ENCODE measurements around the gene CACNB2. TPM values are rescaled to one million over a fixed set of nuclear protein-coding genes. Genes with fewer than 3 reads are reported as not detected.

Gene CACNB2
- total RNA-seq, 1 experiment from 2014 or later, result not detected

DNA sequence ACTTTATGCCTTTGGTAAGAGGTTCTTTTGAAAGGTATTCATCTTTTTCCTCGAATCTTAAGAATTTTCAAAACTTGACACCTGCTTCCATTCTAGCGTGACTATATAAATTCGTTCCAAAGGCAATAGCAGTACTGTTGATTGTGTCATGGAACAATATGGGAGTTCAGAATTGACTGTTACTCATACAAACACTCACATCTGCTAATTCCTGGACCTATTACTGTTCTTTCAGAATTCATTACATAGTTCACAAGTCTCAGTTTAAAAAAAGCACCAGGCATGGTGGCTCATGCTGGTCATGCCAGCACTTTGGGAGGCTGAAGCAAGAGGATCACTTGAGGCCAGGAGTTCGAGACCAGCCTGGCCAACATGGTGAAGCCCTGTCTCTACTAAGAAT is 80.9 kb downstream of the CACNB2 start:
- no TSS peak for BruUV-seq (replicated peaks)
- no peaks in the 10 kb centered on the region for H3K36me3 ChIP-seq (ENCODE audit: low read depth)
- H3F3A ChIP-seq (ENCODE audit: insufficient read depth, low read depth), result no peaks in the 10 kb centered on the region
- no peaks in the 10 kb centered on the region for H3K4me1 ChIP-seq (replicated peaks; ENCODE audit: insufficient read depth)
- no peak overlapping the region for H3K4me2 ChIP-seq
- POLR2A ChIA-PET (ENCODE audit: unreplicated experiment), result no interaction called here
- H4K20me1 ChIP-seq (ENCODE audit: insufficient read depth), result no peaks in the 10 kb centered on the region
- H3K79me2 ChIP-seq (ENCODE audit: low read depth), result no peaks in the 10 kb centered on the region
- no peaks in the 10 kb centered on the region for H3K9me2 ChIP-seq (ENCODE audit: insufficient read depth)
- CTCF ChIA-PET, result no interaction called here
- TF ChIP-seq EZH2 (IDR thresholded peaks at IDR 0.05; ENCODE audit: low read depth), result no peak
- TF ChIP-seq, protein P1, sequence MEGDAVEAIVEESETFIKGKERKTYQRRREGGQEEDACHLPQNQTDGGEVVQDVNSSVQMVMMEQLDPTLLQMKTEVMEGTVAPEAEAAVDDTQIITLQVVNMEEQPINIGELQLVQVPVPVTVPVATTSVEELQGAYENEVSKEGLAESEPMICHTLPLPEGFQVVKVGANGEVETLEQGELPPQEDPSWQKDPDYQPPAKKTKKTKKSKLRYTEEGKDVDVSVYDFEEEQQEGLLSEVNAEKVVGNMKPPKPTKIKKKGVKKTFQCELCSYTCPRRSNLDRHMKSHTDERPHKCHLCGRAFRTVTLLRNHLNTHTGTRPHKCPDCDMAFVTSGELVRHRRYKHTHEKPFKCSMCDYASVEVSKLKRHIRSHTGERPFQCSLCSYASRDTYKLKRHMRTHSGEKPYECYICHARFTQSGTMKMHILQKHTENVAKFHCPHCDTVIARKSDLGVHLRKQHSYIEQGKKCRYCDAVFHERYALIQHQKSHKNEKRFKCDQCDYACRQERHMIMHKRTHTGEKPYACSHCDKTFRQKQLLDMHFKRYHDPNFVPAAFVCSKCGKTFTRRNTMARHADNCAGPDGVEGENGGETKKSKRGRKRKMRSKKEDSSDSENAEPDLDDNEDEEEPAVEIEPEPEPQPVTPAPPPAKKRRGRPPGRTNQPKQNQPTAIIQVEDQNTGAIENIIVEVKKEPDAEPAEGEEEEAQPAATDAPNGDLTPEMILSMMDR (conservative IDR thresholded peaks at IDR 0.05), result no peak
- no peak overlapping the region for H2AFZ ChIP-seq
- no peaks in the 10 kb centered on the region for H3K9me3 ChIP-seq (ENCODE audit: insufficient read depth, low read depth)
- no peak overlapping the region for H3K27ac ChIP-seq
- H3K4me3 ChIP-seq, result no peak overlapping the region
- intact Hi-C loops (cut with micrococcal nuclease; ENCODE audit: unreplicated experiment), result no loop called here
- no peak for DNase-seq
- H3K27me3 ChIP-seq (ENCODE audit: insufficient read depth, low read depth), result no peaks in the 10 kb centered on the region

DNA sequence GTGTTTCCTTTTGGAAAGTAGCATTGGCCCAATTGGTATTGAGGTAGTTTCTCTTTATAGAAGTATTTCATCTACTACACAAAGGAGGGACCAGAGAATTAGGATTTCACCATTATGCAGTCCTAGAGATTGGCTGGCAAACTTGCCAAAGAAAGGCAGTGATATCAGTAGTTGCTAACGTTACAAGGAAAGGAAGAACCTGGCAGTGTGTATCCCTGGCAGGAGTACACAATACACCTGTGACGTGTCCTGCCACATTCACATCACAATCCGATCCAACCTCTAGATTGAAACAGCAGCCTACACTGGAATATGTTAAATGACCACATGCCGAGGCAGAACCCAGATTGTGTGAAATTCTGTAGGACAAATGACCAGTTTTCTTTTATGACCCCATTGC is 81.7 kb downstream of the CACNB2 start:
- ChIA-PET POLR2A (ENCODE audit: unreplicated experiment) (no interaction called here), CTCF (no interaction called here)

DNA sequence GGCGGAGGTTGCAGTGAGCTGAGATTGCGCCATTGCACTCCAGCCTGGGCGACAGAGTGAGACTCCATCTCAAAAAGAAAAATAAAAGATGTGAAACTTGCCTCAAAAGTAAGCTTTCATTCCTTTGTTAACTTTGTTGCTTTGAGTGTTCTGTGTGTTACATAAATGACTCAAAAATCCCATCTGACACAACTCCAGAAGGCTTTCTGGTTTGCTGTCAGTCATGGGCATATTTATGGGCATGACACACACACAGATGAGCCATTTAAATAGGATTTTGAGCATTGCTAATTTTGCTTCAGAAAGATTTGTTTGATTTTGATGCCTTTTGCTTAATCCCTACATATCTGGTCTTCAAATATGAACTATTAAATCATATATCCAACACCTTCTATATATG is 82.6 kb downstream of the CACNB2 start:
- Histone ChIP-seq H4K20me1 (ENCODE audit: insufficient read depth) (no peaks in the 10 kb centered on the region), H3K4me1 (replicated peaks; ENCODE audit: insufficient read depth) (no peaks in the 10 kb centered on the region), H3K27me3 (ENCODE audit: insufficient read depth, low read depth) (no peaks in the 10 kb centered on the region), H3K9me3 (ENCODE audit: insufficient read depth, low read depth) (no peaks in the 10 kb centered on the region), H3K4me2 (no peak overlapping the region), H3F3A (ENCODE audit: insufficient read depth, low read depth) (no peaks in the 10 kb centered on the region), H3K4me3 (no peak overlapping the region), H3K27ac (no peak overlapping the region), H2AFZ (no peak overlapping the region), H3K79me2 (ENCODE audit: low read depth) (no peaks in the 10 kb centered on the region), H3K36me3 (ENCODE audit: low read depth) (no peaks in the 10 kb centered on the region), H3K9me2 (ENCODE audit: insufficient read depth) (no peaks in the 10 kb centered on the region)
- no TSS peak for BruUV-seq (replicated peaks)
- ChIA-PET CTCF (no interaction called here), POLR2A (ENCODE audit: unreplicated experiment) (no interaction called here)
- no peak for TF ChIP-seq EZH2 (IDR thresholded peaks at IDR 0.05; ENCODE audit: low read depth)
- TF ChIP-seq, protein P1 (conservative IDR thresholded peaks at IDR 0.05), result no peak
- DNase-seq, result no peak
- intact Hi-C loops (cut with micrococcal nuclease; ENCODE audit: unreplicated experiment), result no loop called here

More for the DNA sequence above, 81.7 kb downstream of the CACNB2 start:
- Histone ChIP-seq H3K4me1 (replicated peaks; ENCODE audit: insufficient read depth) (no peaks in the 10 kb centered on the region), H3K27ac (no peak overlapping the region), H3F3A (ENCODE audit: insufficient read depth, low read depth) (no peaks in the 10 kb centered on the region), H3K27me3 (ENCODE audit: insufficient read depth, low read depth) (no peaks in the 10 kb centered on the region), H3K36me3 (ENCODE audit: low read depth) (no peaks in the 10 kb centered on the region), H3K4me2 (no peak overlapping the region), H4K20me1 (ENCODE audit: insufficient read depth) (no peaks in the 10 kb centered on the region), H3K79me2 (ENCODE audit: low read depth) (no peaks in the 10 kb centered on the region), H2AFZ (no peak overlapping the region), H3K9me3 (ENCODE audit: insufficient read depth, low read depth) (no peaks in the 10 kb centered on the region), H3K9me2 (ENCODE audit: insufficient read depth) (no peaks in the 10 kb centered on the region), H3K4me3 (no peak overlapping the region)
- no peak for TF ChIP-seq EZH2 (IDR thresholded peaks at IDR 0.05; ENCODE audit: low read depth)
- TF ChIP-seq, protein P1 (conservative IDR thresholded peaks at IDR 0.05), result no peak
- no TSS peak for BruUV-seq (replicated peaks)
- DNase-seq, result no peak
- intact Hi-C loops (cut with micrococcal nuclease; ENCODE audit: unreplicated experiment), result no loop called here
